SK-N-SH treated with all-trans-retinoic acid at 6 μM for 48 hours (cell line): Measurements from ENCODE around the gene TNK2.
"Not testable (repeated sequence)": the region's sequence is repeated elsewhere in the genome, so short reads cannot be mapped to it uniquely, and the experiment has no call there.

Source experiments
- ATAC-seq: fragments of 200-7000 bp; cut with Tn5 transposase; 3 replicates; pipeline ENCODE4 v1.9.1; 2020; ENCODE audit warnings: mild to moderate bottlenecking, moderate library complexity
- ARNTL ChIP-seq: fragments of 450-650 bp; formaldehyde crosslinking; IDR thresholded peaks from 2 replicates; pipeline ENCODE4 v1.5.0; 2020; ENCODE audit warnings: low read depth, mild to moderate bottlenecking, moderate library complexity, borderline replicate concordance
- BACH2 ChIP-seq: fragments of 250-450 bp; sonication (Bioruptor Pico); IDR thresholded peaks from 2 replicates; pipeline ENCODE4 v1.9.0; 2021; ENCODE audit warnings: mild to moderate bottlenecking, borderline replicate concordance
- ESRRG ChIP-seq: fragments of 250-450 bp; sonication (Bioruptor Pico); IDR thresholded peaks from 2 replicates; pipeline ENCODE4 v1.6.1; 2021; ENCODE audit warnings: mild to moderate bottlenecking
- OSR1 ChIP-seq: fragments of 250-450 bp; sonication (Bioruptor Pico); IDR thresholded peaks from 2 replicates; pipeline ENCODE4 v1.8.0; 2022; ENCODE audit warnings: moderate library complexity, mild to moderate bottlenecking, inconsistent platforms
- PATZ1 ChIP-seq: fragments of 250-450 bp; sonication (Bioruptor Pico); IDR thresholded peaks from 2 replicates; pipeline ENCODE4 v1.8.0; 2020; ENCODE audit warnings: mild to moderate bottlenecking, moderate library complexity, borderline replicate concordance
- POU6F1 ChIP-seq: fragments of 250-450 bp; sonication (Bioruptor Pico); IDR thresholded peaks from 2 replicates; pipeline ENCODE4 v1.8.0; 2021; ENCODE audit warnings: low read depth, mild to moderate bottlenecking, moderate library complexity, borderline replicate concordance
- PPARA ChIP-seq: fragments of 250-450 bp; sonication (Bioruptor Pico); IDR thresholded peaks from 2 replicates; pipeline ENCODE4 v1.5.0; 2020; ENCODE audit warnings: mild to moderate bottlenecking, borderline replicate concordance
- RARB ChIP-seq: fragments of 250-450 bp; sonication (Bioruptor Pico); IDR thresholded peaks from 2 replicates; pipeline ENCODE4 v1.8.0; 2021; ENCODE audit warnings: mild to moderate bottlenecking, moderate library complexity
- SNAI2 ChIP-seq: fragments of 250-450 bp; sonication (Bioruptor Pico); IDR thresholded peaks from 2 replicates; pipeline ENCODE4 v1.5.0; 2020; ENCODE audit warnings: mild to moderate bottlenecking, moderate library complexity
- TCF4 ChIP-seq: fragments of 250-450 bp; sonication (Bioruptor Pico); IDR thresholded peaks from 2 replicates; pipeline ENCODE4 v1.8.0; 2021; ENCODE audit warnings: mild to moderate bottlenecking, moderate library complexity, borderline replicate concordance
- ZC3H10 ChIP-seq: fragments of 250-450 bp; sonication (Bioruptor Pico); IDR thresholded peaks from 2 replicates; pipeline ENCODE4 v1.5.1; 2021; ENCODE audit warnings: mild to moderate bottlenecking, moderate library complexity
- ZFP3 ChIP-seq: fragments of 250-450 bp; sonication (Bioruptor Pico); IDR thresholded peaks from 2 replicates; pipeline ENCODE4 v1.5.0; 2020; ENCODE audit warnings: mild to moderate bottlenecking, moderate library complexity
- TF ChIP-seq, protein P1 (sequence below): fragments of 250-450 bp; sonication (Bioruptor Pico); IDR thresholded peaks from 2 replicates; pipeline ENCODE4 v1.5.1; 2021; ENCODE audit warnings: mild to moderate bottlenecking, moderate library complexity
- TF ChIP-seq, protein P2 (sequence below): fragments of 250-450 bp; sonication (Bioruptor Pico); IDR thresholded peaks from 2 replicates; pipeline ENCODE4 v1.5.0; 2020; ENCODE audit warnings: mild to moderate bottlenecking, moderate library complexity
- TF ChIP-seq, protein P3 (sequence below): fragments of 250-450 bp; sonication (Bioruptor Pico); IDR thresholded peaks from 2 replicates; pipeline ENCODE4 v1.5.1; 2020; ENCODE audit warnings: low read depth, mild to moderate bottlenecking, moderate library complexity

TNK2 gene

DNA sequence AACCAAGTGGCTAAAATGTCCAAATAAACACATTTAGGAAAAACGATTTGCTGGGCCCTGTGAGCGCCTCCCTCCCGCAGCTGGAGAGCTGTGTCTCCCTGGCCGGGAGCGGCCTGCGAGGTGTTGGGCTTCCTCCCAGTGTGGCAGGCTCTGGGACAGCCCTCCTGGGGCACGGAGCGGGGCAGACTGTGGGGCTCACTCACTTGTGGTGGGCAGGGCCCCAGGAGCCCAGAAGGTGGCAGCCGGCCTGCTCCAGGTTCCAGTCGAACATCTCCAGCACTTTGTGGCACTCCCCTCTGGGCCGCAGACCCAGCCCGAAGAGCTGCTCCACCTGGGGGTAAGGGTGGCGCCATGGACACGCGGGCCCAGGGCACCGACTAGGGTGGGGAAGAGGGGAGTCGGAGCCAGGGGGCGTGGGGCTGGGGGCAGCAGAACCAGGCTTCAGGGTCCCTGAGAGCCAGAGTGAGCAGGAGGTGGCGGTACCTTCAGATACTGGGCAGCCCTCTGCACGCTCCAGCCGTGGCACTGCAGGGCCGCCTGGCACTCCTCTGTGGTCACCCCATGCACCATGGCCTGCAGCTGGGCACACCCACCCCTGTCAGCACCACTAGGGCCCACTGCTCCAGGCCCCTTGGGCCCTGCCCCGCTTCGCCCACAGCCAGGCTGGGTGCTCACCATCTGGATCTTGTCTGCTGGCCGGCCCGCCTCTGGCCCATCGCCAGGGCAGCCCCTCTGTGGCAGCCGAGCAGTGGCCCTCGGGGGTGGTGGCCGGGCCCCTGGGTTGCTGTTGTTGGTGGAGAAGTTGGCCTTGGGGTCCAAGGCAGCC, 41.5 kb downstream of the TNK2 start (continued):
- TF ChIP-seq, protein P1, sequence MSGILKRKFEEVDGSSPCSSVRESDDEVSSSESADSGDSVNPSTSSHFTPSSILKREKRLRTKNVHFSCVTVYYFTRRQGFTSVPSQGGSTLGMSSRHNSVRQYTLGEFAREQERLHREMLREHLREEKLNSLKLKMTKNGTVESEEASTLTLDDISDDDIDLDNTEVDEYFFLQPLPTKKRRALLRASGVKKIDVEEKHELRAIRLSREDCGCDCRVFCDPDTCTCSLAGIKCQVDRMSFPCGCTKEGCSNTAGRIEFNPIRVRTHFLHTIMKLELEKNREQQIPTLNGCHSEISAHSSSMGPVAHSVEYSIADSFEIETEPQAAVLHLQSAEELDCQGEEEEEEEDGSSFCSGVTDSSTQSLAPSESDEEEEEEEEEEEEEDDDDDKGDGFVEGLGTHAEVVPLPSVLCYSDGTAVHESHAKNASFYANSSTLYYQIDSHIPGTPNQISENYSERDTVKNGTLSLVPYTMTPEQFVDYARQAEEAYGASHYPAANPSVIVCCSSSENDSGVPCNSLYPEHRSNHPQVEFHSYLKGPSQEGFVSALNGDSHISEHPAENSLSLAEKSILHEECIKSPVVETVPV (CRISPR knock-in tag) = no peak
- TF ChIP-seq RARB (CRISPR knock-in tag) (no peak), SNAI2 (CRISPR knock-in tag) (no peak)
- TF ChIP-seq, protein P2, sequence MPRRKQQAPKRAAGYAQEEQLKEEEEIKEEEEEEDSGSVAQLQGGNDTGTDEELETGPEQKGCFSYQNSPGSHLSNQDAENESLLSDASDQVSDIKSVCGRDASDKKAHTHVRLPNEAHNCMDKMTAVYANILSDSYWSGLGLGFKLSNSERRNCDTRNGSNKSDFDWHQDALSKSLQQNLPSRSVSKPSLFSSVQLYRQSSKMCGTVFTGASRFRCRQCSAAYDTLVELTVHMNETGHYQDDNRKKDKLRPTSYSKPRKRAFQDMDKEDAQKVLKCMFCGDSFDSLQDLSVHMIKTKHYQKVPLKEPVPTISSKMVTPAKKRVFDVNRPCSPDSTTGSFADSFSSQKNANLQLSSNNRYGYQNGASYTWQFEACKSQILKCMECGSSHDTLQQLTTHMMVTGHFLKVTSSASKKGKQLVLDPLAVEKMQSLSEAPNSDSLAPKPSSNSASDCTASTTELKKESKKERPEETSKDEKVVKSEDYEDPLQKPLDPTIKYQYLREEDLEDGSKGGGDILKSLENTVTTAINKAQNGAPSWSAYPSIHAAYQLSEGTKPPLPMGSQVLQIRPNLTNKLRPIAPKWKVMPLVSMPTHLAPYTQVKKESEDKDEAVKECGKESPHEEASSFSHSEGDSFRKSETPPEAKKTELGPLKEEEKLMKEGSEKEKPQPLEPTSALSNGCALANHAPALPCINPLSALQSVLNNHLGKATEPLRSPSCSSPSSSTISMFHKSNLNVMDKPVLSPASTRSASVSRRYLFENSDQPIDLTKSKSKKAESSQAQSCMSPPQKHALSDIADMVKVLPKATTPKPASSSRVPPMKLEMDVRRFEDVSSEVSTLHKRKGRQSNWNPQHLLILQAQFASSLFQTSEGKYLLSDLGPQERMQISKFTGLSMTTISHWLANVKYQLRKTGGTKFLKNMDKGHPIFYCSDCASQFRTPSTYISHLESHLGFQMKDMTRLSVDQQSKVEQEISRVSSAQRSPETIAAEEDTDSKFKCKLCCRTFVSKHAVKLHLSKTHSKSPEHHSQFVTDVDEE = no peak

DNA sequence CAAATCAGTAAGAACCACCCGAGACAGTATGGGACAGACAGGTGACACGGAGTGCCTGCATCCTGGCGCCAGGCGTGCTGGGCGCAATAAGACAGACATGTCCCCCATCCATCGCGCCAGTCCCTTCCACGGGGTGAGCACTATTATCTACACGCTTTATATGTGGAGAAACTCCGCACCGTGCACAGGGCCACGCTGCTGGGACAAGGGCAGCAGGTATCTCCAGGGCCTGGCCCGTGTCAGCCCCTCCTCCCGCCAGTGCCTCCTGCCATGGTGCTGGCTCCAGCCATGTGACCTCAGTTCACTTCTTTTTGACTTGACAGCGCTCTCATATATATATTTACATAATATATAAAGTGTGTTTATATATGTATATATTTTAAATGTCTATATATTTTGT, 42.6 kb downstream of the TNK2 start:
- no peak for ATAC-seq
- TF ChIP-seq ARNTL (CRISPR knock-in tag) (no peak), SNAI2 (CRISPR knock-in tag) (no peak)
- TF ChIP-seq, all 23 proteins: peak for 0

DNA sequence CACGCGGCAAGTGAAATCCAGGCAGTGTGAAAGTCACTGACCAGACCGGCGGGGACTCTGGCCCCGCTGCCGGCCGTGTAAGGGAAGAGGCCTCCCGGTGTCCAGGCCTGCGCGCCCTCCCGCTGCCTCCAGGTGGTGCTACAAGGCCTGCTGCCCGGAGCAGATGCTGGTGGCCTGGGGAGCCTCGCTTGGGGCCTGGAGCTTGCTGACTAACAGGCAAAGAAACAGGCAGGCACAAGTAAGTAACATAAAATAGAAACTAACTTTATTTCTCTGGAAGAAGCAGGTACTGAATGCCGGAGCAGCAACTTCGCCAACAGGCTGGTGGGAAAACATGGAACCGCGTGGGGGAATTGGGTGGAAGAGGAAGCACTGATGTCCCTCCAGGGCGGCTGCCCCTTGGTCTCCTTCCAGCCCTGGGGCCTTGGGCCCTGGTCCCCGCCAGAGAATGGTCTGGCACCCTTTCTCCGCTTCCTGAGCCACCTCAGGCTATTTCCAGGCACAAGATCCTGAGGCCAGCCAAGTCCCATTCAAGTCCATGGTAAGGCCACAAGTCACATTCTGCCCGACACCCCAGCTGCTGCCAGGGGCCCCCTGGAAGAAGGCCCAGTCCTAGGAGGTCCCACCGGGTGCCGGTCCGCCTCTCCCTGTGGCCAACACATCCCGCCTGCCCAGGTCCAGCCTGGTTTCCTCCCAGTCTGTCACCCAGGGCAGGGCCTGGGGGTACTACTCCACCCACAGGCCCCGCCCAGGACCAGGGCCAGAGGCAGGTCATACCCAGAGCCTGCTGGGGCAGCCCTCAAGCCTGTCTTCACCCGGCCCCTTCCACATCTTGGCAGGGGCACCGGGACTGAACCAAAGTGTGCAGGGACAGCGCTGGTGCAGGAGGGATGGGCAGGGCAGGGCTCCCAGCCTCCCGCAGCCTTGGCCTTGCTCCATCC, 45.0 kb downstream of the TNK2 start:
- peak; percentile 98 for ATAC-seq
- TF ChIP-seq, protein P1 (CRISPR knock-in tag) = no peak
- TF ChIP-seq ARNTL (CRISPR knock-in tag) = no peak
- TF ChIP-seq POU6F1 (CRISPR knock-in tag) = no peak
- no peak for TF ChIP-seq PATZ1 (CRISPR knock-in tag)
- TF ChIP-seq SNAI2 (CRISPR knock-in tag) = no peak
- no peak for TF ChIP-seq ZFP3 (CRISPR knock-in tag)
- TF ChIP-seq OSR1 (CRISPR knock-in tag) = no peak
- no peak for TF ChIP-seq ZC3H10 (CRISPR knock-in tag)

DNA sequence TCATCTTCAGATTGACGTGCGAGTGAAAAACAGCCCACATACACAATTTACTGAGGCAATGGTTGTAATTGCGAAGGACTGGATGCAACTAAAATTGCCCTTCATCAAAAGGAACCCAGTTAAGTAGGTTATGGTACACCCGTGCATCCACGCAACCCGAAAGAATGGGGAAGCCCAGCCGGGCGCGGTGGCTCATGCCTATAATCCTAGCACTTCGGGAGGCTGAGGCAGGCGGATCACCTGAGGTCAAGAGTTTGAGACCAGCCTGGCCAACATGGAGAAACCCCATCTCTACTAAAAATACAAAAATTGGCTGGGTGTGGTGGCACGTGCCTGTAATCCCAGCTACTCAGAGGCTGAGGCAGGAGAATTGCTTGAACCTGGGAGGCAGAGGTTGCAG, 46.0 kb downstream of the TNK2 start:
- not testable (repeated sequence) for ATAC-seq

- ATAC-seq = no peak
- TF ChIP-seq PPARA (CRISPR knock-in tag) (no peak), PATZ1 (CRISPR knock-in tag) (no peak), ESRRG (no peak), BACH2 (CRISPR knock-in tag) (no peak), TCF4 (CRISPR knock-in tag) (no peak), ZFP3 (CRISPR knock-in tag) (no peak), POU6F1 (CRISPR knock-in tag) (no peak)
- TF ChIP-seq, protein P3, sequence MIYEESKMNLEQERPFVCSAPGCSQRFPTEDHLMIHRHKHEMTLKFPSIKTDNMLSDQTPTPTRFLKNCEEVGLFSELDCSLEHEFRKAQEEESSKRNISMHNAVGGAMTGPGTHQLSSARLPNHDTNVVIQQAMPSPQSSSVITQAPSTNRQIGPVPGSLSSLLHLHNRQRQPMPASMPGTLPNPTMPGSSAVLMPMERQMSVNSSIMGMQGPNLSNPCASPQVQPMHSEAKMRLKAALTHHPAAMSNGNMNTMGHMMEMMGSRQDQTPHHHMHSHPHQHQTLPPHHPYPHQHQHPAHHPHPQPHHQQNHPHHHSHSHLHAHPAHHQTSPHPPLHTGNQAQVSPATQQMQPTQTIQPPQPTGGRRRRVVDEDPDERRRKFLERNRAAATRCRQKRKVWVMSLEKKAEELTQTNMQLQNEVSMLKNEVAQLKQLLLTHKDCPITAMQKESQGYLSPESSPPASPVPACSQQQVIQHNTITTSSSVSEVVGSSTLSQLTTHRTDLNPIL (CRISPR knock-in tag) = no peak
Observed at GRCh38 chr3:195860456-195860855, 47.9 kb downstream of the TNK2 start.
